ENCODE measurements around the gene COPG2. TPM values are rescaled to one million over a fixed set of nuclear protein-coding genes. Genes with fewer than 3 reads are reported as not detected.

Gene COPG2
- total RNA-seq, 1 donor from 2014 or later: 167 TPM

DNA sequence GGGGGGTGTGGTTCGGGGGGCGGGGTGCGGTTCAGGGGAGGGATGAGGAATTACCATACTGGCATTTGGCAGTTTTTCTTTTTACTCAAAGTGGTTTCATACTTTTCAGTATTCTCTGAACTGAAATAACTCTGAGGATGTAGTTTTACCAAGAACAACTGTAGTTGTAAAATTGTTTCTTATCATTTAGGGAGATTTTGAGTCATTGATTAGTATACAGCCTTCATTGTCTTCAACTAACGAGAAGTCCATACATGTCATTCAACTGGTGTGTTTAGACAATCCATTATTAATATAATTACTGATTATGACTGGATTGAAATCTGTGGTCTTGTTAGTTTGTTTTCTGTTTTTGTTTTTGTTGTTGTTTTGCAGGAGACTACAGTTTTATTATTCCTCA is 40.8 kb downstream of the COPG2 start:
- Histone ChIP-seq H3F3A (ENCODE audit: low read depth) (no peaks in the 10 kb centered on the region), H3K9ac (no peak overlapping the region), H2AFZ (replicated peaks) (no peak overlapping the region), H3K4me3 (no peak overlapping the region), H3K4me1 (no peaks in the 10 kb centered on the region), H4K20me1 (ENCODE audit: low read depth) (no peaks in the 10 kb centered on the region), H3K79me2 (ENCODE audit: low read depth) (no peaks in the 10 kb centered on the region), H3K27me3 (no peaks in the 10 kb centered on the region), H3K27ac (no peak overlapping the region), H3K36me3 (no peaks in the 10 kb centered on the region), H3K9me3 (ENCODE audit: low read depth) (no peaks in the 10 kb centered on the region), H3K4me2 (no peak overlapping the region)
- H3K27ac Mint-ChIP-seq: no peak overlapping the region
- no peak for DNase-seq (ENCODE audit: low spot score)
- no peaks in the 10 kb centered on the region for H3K4me1 Mint-ChIP-seq
- no peaks in the 10 kb centered on the region for H3K27me3 Mint-ChIP-seq (ENCODE audit: insufficient read depth, low read depth)
- peaks cover 42% of the 10 kb centered on the region for H3K36me3 Mint-ChIP-seq
- H3K9me3 Mint-ChIP-seq: peaks cover 31% of the 10 kb centered on the region
- no peak for TF ChIP-seq EZH2phosphoT487 (IDR thresholded peaks at IDR 0.05)
- H3K4me3 Mint-ChIP-seq: no peak overlapping the region

DNA sequence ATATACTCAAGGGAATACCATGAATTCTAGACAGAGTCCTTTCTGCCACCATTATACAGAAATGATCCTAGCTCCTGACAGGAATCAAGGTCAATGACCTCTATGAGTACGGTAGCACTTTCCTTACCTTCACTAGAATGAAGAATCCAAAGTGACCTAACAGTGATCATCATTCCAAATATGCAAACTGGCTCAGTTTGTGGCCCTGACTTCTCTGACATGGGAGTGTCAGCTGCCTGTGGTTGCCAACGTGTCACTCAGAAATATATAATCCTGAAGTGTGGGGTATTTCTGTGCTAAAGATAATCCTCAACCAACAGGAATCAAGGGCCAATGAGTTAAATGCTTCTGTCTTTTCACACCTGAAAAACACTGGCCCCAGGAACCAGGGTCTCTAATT is 45.7 kb downstream of the COPG2 start:
- DNase-seq (ENCODE audit: low spot score): no peak
- H3K4me1 ChIP-seq: no peaks in the 10 kb centered on the region
- no peaks in the 10 kb centered on the region for H3K9me3 ChIP-seq (ENCODE audit: low read depth)
- TF ChIP-seq EZH2 (IDR thresholded peaks at IDR 0.05) (no peak), EZH2phosphoT487 (IDR thresholded peaks at IDR 0.05) (no peak)
- TF ChIP-seq, protein P1, sequence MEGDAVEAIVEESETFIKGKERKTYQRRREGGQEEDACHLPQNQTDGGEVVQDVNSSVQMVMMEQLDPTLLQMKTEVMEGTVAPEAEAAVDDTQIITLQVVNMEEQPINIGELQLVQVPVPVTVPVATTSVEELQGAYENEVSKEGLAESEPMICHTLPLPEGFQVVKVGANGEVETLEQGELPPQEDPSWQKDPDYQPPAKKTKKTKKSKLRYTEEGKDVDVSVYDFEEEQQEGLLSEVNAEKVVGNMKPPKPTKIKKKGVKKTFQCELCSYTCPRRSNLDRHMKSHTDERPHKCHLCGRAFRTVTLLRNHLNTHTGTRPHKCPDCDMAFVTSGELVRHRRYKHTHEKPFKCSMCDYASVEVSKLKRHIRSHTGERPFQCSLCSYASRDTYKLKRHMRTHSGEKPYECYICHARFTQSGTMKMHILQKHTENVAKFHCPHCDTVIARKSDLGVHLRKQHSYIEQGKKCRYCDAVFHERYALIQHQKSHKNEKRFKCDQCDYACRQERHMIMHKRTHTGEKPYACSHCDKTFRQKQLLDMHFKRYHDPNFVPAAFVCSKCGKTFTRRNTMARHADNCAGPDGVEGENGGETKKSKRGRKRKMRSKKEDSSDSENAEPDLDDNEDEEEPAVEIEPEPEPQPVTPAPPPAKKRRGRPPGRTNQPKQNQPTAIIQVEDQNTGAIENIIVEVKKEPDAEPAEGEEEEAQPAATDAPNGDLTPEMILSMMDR (IDR thresholded peaks at IDR 0.05): no peak
- H3K9me3 Mint-ChIP-seq: peaks cover 10% of the 10 kb centered on the region
- H3K27ac ChIP-seq: no peak overlapping the region
- H3K4me3 Mint-ChIP-seq: no peak overlapping the region
- H3K4me3 ChIP-seq: no peak overlapping the region
- no peaks in the 10 kb centered on the region for H3K4me1 Mint-ChIP-seq
- no peaks in the 10 kb centered on the region for H3K79me2 ChIP-seq (ENCODE audit: low read depth)
- no peaks in the 10 kb centered on the region for H4K20me1 ChIP-seq (ENCODE audit: low read depth)
- no peak overlapping the region for H3K27ac Mint-ChIP-seq
- H3F3A ChIP-seq (ENCODE audit: low read depth): no peaks in the 10 kb centered on the region
- H3K36me3 Mint-ChIP-seq: peaks cover 38% of the 10 kb centered on the region
- H3K36me3 ChIP-seq: peaks cover 6% of the 10 kb centered on the region
- no peak overlapping the region for H3K4me2 ChIP-seq
- H3K27me3 Mint-ChIP-seq (ENCODE audit: insufficient read depth, low read depth): no peaks in the 10 kb centered on the region
- H2AFZ ChIP-seq (replicated peaks): no peak overlapping the region
- no peak overlapping the region for H3K9ac ChIP-seq
- no peaks in the 10 kb centered on the region for H3K27me3 ChIP-seq

DNA sequence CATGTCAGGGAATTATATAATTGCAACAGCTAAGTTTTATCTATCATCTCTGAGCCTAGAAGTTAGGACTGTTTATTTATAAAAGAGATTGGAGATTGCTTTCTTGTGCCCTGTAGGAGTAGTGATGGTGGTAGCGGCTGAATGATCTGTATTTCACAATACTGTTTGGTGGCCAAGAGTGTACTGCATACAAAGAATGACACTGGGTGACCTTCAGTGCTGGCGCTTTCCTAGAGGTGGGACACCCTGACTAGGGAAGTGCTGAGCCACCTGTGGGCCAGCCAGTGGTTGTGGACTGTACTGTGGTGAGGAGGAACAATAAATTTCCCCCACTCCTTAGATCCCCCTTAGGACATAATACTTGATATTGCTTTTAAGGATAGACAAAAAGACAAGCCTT is 53.0 kb downstream of the COPG2 start:
- peaks cover 36% of the 10 kb centered on the region for H3K36me3 ChIP-seq
- no peak for DNase-seq (ENCODE audit: low spot score)
- no peak overlapping the region for H2AFZ ChIP-seq (replicated peaks)
- no peaks in the 10 kb centered on the region for H4K20me1 ChIP-seq (ENCODE audit: low read depth)
- Mint-ChIP-seq H3K4me1 (no peaks in the 10 kb centered on the region), H3K9me3 (peaks cover 2% of the 10 kb centered on the region), H3K27ac (no peak overlapping the region), H3K27me3 (ENCODE audit: insufficient read depth, low read depth) (no peaks in the 10 kb centered on the region), H3K4me3 (no peak overlapping the region), H3K36me3 (peaks cover 53% of the 10 kb centered on the region)
- H3K27ac ChIP-seq: no peak overlapping the region
- TF ChIP-seq EZH2 (IDR thresholded peaks at IDR 0.05) (no peak), EZH2phosphoT487 (IDR thresholded peaks at IDR 0.05) (no peak)
- TF ChIP-seq, protein P1 (IDR thresholded peaks at IDR 0.05): no peak
- H3K27me3 ChIP-seq: no peaks in the 10 kb centered on the region
- no peak overlapping the region for H3K4me2 ChIP-seq
- H3K4me1 ChIP-seq: no peaks in the 10 kb centered on the region
- no peak overlapping the region for H3K9ac ChIP-seq
- no peaks in the 10 kb centered on the region for H3K9me3 ChIP-seq (ENCODE audit: low read depth)
- no peaks in the 10 kb centered on the region for H3F3A ChIP-seq (ENCODE audit: low read depth)
- no peak overlapping the region for H3K4me3 ChIP-seq
- H3K79me2 ChIP-seq (ENCODE audit: low read depth): no peaks in the 10 kb centered on the region

DNA sequence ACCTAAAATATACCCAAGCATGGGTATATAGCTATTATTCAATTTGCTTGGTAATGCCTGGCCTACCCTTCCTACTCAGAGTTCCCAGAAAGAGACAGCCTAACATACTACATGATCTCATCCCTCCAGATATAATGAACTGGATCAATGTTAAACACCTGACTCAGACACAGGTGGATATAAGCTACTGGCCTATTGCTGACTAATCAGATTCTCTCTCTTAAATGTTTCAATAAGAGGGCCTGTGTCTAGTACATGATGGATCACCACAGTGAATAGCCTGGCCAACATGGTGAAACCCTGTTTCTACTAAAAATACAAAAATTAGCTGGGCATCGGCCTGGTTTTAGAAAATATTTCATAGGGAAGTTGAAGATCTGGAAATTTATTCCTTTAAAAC is 54.1 kb downstream of the COPG2 start:
- no peaks in the 10 kb centered on the region for H3K9me3 ChIP-seq (ENCODE audit: low read depth)
- no peak for DNase-seq (ENCODE audit: low spot score)
- H3K36me3 ChIP-seq: peaks cover 43% of the 10 kb centered on the region
- Mint-ChIP-seq H3K27ac (no peak overlapping the region), H3K4me3 (no peak overlapping the region), H3K9me3 (peaks cover 2% of the 10 kb centered on the region), H3K4me1 (no peaks in the 10 kb centered on the region), H3K36me3 (peaks cover 59% of the 10 kb centered on the region), H3K27me3 (ENCODE audit: insufficient read depth, low read depth) (no peaks in the 10 kb centered on the region)
- no peak overlapping the region for H2AFZ ChIP-seq (replicated peaks)
- no peaks in the 10 kb centered on the region for H4K20me1 ChIP-seq (ENCODE audit: low read depth)
- H3K4me1 ChIP-seq: no peaks in the 10 kb centered on the region
- H3K79me2 ChIP-seq (ENCODE audit: low read depth): no peaks in the 10 kb centered on the region
- TF ChIP-seq EZH2 (IDR thresholded peaks at IDR 0.05) (no peak), EZH2phosphoT487 (IDR thresholded peaks at IDR 0.05) (no peak)
- TF ChIP-seq, protein P1 (IDR thresholded peaks at IDR 0.05): no peak
- no peak overlapping the region for H3K4me3 ChIP-seq
- H3K27me3 ChIP-seq: no peaks in the 10 kb centered on the region
- H3K9ac ChIP-seq: no peak overlapping the region
- no peak overlapping the region for H3K4me2 ChIP-seq
- no peaks in the 10 kb centered on the region for H3F3A ChIP-seq (ENCODE audit: low read depth)
- no peak overlapping the region for H3K27ac ChIP-seq
